SK-N-SH treated with all-trans-retinoic acid at 6 μM for 48 hours (cell line): ENCODE results near the gene GRIK5.

Source experiments
- ARNTL ChIP-seq: fragments of 450-650 bp; formaldehyde crosslinking; IDR thresholded peaks from 2 replicates; pipeline ENCODE4 v1.5.0; 2020; ENCODE audit warnings: low read depth, mild to moderate bottlenecking, moderate library complexity, borderline replicate concordance
- BACH2 ChIP-seq: fragments of 250-450 bp; sonication (Bioruptor Pico); IDR thresholded peaks from 2 replicates; pipeline ENCODE4 v1.9.0; 2021; ENCODE audit warnings: mild to moderate bottlenecking, borderline replicate concordance
- CSDC2 ChIP-seq: fragments of 250-450 bp; sonication (Bioruptor Pico); IDR thresholded peaks from 2 replicates; pipeline ENCODE4 v1.5.0; 2020; ENCODE audit warnings: mild to moderate bottlenecking, moderate library complexity
- ESRRG ChIP-seq: fragments of 250-450 bp; sonication (Bioruptor Pico); IDR thresholded peaks from 2 replicates; pipeline ENCODE4 v1.6.1; 2021; ENCODE audit warnings: mild to moderate bottlenecking
- PPARA ChIP-seq: fragments of 250-450 bp; sonication (Bioruptor Pico); IDR thresholded peaks from 2 replicates; pipeline ENCODE4 v1.5.0; 2020; ENCODE audit warnings: mild to moderate bottlenecking, borderline replicate concordance
- TOX ChIP-seq: fragments of 250-450 bp; sonication (Bioruptor Pico); IDR thresholded peaks from 2 replicates; pipeline ENCODE4 v1.8.0; 2021; ENCODE audit warnings: mild to moderate bottlenecking, moderate library complexity, borderline replicate concordance
- ZC3H10 ChIP-seq: fragments of 250-450 bp; sonication (Bioruptor Pico); IDR thresholded peaks from 2 replicates; pipeline ENCODE4 v1.5.1; 2021; ENCODE audit warnings: mild to moderate bottlenecking, moderate library complexity
- ZFP30 ChIP-seq: fragments of 450-650 bp; formaldehyde crosslinking; IDR thresholded peaks from 2 replicates; pipeline ENCODE4 v1.5.0; 2022; ENCODE audit warnings: mild to moderate bottlenecking, moderate library complexity
- TF ChIP-seq, protein P1 (sequence below): fragments of 250-450 bp; sonication (Bioruptor Pico); IDR thresholded peaks from 2 replicates; pipeline ENCODE4 v1.8.0; 2020; ENCODE audit warnings: mild to moderate bottlenecking, moderate library complexity, borderline replicate concordance
- TF ChIP-seq, protein P2 (sequence below): fragments of 250-450 bp; sonication (Bioruptor Pico); IDR thresholded peaks from 2 replicates; pipeline ENCODE4 v1.5.0; 2020; ENCODE audit warnings: mild to moderate bottlenecking, moderate library complexity
- TF ChIP-seq, protein P3 (sequence below): fragments of 250-450 bp; sonication (Bioruptor Pico); IDR thresholded peaks from 2 replicates; pipeline ENCODE4 v1.8.0; 2021; ENCODE audit warnings: low read depth, mild to moderate bottlenecking, moderate library complexity, borderline replicate concordance

DNA sequence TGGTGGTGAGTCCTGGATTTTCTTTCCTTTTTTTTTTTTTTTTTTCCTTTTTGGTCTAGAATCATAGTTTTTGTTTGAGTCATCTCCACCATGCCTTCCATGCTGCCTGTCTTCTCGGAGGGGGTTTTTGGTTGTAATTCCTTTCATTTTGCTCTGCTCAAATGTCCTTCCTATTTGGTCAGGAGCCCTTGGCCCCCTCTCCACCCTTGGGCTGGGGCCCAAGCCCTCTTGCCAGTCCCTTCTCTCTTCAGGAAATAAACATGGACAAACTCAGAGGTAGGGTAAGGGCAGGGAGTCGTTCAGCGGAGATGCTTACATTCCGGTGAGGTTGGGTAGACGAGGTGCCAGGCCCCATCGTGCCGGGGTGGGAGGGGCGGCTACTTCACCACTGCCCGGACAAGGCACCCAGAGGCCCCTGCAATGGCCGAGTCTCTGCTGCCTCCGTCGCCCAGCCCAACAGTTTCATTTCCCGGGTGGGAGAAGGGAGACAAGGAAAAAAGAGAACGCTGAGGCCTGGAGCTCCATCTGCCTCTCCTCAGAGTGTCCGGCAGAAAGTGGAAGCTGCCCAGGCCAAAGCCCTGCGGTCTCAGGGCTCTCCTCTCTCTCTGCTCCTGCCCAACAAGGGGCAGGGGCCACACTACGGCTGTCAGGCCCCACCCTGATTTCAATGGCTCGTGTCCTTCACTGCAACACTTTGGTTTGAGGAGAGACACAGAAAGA, 18.6 kb upstream of the GRIK5 start:
- TF ChIP-seq, protein P1, sequence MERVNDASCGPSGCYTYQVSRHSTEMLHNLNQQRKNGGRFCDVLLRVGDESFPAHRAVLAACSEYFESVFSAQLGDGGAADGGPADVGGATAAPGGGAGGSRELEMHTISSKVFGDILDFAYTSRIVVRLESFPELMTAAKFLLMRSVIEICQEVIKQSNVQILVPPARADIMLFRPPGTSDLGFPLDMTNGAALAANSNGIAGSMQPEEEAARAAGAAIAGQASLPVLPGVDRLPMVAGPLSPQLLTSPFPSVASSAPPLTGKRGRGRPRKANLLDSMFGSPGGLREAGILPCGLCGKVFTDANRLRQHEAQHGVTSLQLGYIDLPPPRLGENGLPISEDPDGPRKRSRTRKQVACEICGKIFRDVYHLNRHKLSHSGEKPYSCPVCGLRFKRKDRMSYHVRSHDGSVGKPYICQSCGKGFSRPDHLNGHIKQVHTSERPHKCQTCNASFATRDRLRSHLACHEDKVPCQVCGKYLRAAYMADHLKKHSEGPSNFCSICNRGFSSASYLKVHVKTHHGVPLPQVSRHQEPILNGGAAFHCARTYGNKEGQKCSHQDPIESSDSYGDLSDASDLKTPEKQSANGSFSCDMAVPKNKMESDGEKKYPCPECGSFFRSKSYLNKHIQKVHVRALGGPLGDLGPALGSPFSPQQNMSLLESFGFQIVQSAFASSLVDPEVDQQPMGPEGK (CRISPR knock-in tag): no peak
- no peak for TF ChIP-seq ARNTL (CRISPR knock-in tag)
- TF ChIP-seq, protein P2, sequence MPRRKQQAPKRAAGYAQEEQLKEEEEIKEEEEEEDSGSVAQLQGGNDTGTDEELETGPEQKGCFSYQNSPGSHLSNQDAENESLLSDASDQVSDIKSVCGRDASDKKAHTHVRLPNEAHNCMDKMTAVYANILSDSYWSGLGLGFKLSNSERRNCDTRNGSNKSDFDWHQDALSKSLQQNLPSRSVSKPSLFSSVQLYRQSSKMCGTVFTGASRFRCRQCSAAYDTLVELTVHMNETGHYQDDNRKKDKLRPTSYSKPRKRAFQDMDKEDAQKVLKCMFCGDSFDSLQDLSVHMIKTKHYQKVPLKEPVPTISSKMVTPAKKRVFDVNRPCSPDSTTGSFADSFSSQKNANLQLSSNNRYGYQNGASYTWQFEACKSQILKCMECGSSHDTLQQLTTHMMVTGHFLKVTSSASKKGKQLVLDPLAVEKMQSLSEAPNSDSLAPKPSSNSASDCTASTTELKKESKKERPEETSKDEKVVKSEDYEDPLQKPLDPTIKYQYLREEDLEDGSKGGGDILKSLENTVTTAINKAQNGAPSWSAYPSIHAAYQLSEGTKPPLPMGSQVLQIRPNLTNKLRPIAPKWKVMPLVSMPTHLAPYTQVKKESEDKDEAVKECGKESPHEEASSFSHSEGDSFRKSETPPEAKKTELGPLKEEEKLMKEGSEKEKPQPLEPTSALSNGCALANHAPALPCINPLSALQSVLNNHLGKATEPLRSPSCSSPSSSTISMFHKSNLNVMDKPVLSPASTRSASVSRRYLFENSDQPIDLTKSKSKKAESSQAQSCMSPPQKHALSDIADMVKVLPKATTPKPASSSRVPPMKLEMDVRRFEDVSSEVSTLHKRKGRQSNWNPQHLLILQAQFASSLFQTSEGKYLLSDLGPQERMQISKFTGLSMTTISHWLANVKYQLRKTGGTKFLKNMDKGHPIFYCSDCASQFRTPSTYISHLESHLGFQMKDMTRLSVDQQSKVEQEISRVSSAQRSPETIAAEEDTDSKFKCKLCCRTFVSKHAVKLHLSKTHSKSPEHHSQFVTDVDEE (CRISPR knock-in tag): no peak
- TF ChIP-seq, protein P3, sequence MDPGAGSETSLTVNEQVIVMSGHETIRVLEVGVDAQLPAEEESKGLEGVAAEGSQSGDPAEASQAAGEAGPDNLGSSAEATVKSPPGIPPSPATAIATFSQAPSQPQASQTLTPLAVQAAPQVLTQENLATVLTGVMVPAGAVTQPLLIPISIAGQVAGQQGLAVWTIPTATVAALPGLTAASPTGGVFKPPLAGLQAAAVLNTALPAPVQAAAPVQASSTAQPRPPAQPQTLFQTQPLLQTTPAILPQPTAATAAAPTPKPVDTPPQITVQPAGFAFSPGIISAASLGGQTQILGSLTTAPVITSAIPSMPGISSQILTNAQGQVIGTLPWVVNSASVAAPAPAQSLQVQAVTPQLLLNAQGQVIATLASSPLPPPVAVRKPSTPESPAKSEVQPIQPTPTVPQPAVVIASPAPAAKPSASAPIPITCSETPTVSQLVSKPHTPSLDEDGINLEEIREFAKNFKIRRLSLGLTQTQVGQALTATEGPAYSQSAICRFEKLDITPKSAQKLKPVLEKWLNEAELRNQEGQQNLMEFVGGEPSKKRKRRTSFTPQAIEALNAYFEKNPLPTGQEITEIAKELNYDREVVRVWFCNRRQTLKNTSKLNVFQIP (CRISPR knock-in tag): no peak
- TF ChIP-seq ESRRG (CRISPR knock-in tag): no peak
- TF ChIP-seq ZC3H10 (CRISPR knock-in tag): no peak
- no peak for TF ChIP-seq ZFP30
- TF ChIP-seq BACH2 (CRISPR knock-in tag): no peak
- TF ChIP-seq TOX (CRISPR knock-in tag): no peak
- TF ChIP-seq PPARA (CRISPR knock-in tag): no peak
- no peak for TF ChIP-seq CSDC2 (CRISPR knock-in tag)
